ENCODE measurements around the gene IL1A. TPM values are rescaled to one million over a fixed set of nuclear protein-coding genes. Genes with fewer than 3 reads are reported as not detected.

The IL1A gene
- total and polyA plus RNA-seq, 10 of the 15 experiments (the other 5 are each of a cell fraction or from before 2014, with no cell fraction given) = 0.10 to 8.7 (median 6.9) TPM

GRCh38 chr2:112789186-112789585 is 4.9 kb upstream of the IL1A start:
- Histone ChIP-seq H3K4me3 (no peak overlapping the region), H3K4me1 (ENCODE audit: control insufficient read depth, insufficient read depth, low read length) (peaks cover 10% of the 10 kb centered on the region), H3K4me2 (ENCODE audit: control insufficient read depth, insufficient read depth) (no peak overlapping the region), H3K9me3 (replicated peaks; ENCODE audit: control insufficient read depth, insufficient read depth, low read length) (peaks cover 2% of the 10 kb centered on the region; the same call in 2 of the 3 replicates), H3K36me3 (ENCODE audit: control insufficient read depth in 2 of 2, insufficient read depth in 2 of 2, low read length in 1 of 2) (no peaks in the 10 kb centered on the region), H3K9ac (ENCODE audit: control insufficient read depth, insufficient read depth, low read length) (no peak overlapping the region), H2AFZ (ENCODE audit: control insufficient read depth, low read depth, low read length) (no peak overlapping the region), H3K27ac (ENCODE audit: control insufficient read depth, insufficient read depth) (no peak overlapping the region), H4K20me1 (ENCODE audit: control insufficient read depth, insufficient read depth) (no peaks in the 10 kb centered on the region), H3K79me2 (ENCODE audit: control insufficient read depth, insufficient read depth, low read length) (no peaks in the 10 kb centered on the region), H3K27me3 (replicated peaks in 1 of 2; ENCODE audit: control insufficient read depth in 2 of 2, insufficient read depth in 2 of 2, low read length in 1 of 2) (no peaks in the 10 kb centered on the region)
- CTCF ChIA-PET = interaction anchor here (1.2 to 1.3 kb wide), 2 partner anchors 9 to 39 kb away, joined by 4 to 6 read pairs; no protein-coding TSS in a partner anchor
- intact Hi-C loops (cut with micrococcal nuclease; ENCODE audit: unreplicated experiment) = no loop called here
- in situ Hi-C loops (cut with MboI) = no loop called here
- no peak for ATAC-seq
- RAD21 ChIA-PET (ENCODE audit: unreplicated experiment) = interaction anchor here (1.5 kb wide), 1 partner anchor 96 kb away, joined by 4 read pairs; no protein-coding TSS in a partner anchor
- WGBS (ENCODE audit: insufficient coverage, insufficient replicate concordance, low lambda C conversion rate, missing lambda C conversion rate) = 100% methylated on average over 1 of the region's 1 CpG
- no TSS peak for BruUV-seq (replicated peaks)
- no peak for FAIRE-seq
- TF ChIP-seq RFX5 (IDR thresholded peaks at IDR 0.05; ENCODE audit: low read depth, low read length) = no peak
- TF ChIP-seq GATAD2B (conservative IDR thresholded peaks at IDR 0.05; ENCODE audit: low read depth) = no peak
- TF ChIP-seq SUPT20H (IDR thresholded peaks at IDR 0.05; ENCODE audit: borderline replicate concordance, control insufficient read depth, low read depth, low read length) = no peak
- TF ChIP-seq GABPA (IDR thresholded peaks at IDR 0.05; ENCODE audit: low read depth) = no peak
- POLR2A ChIA-PET = interaction anchor here (0.6 to 1.4 kb wide), 3 partner anchors 12 to 89 kb away, joined by 3 to 6 read pairs (median 3); no protein-coding TSS in a partner anchor
- DNase-seq (ENCODE audit: low read depth, low spot score) = no peak
- SMC1A ChIA-PET (ENCODE audit: uncharacterized antibody, unreplicated experiment) = interaction anchor here (0.8 to 1.8 kb wide), 6 partner anchors 11 to 96 kb away, joined by 3 to 7 read pairs (median 4); partner anchors contain the start of gene IL1B

- intact Hi-C loops (cut with micrococcal nuclease; ENCODE audit: unreplicated experiment) = no loop called here
- no peaks in the 10 kb centered on the region for H3K27me3 ChIP-seq (replicated peaks in 1 of 2; ENCODE audit: control insufficient read depth in 2 of 2, insufficient read depth in 2 of 2, low read length in 1 of 2)
- no peak overlapping the region for H3K27ac ChIP-seq (ENCODE audit: control insufficient read depth, insufficient read depth)
- ATAC-seq (no peak), DNase-seq (ENCODE audit: low read depth, low spot score) (no peak), FAIRE-seq (no peak)
- in situ Hi-C loops (cut with MboI) = no loop called here
- H4K20me1 ChIP-seq (ENCODE audit: control insufficient read depth, insufficient read depth) = no peaks in the 10 kb centered on the region
- peaks cover 6% of the 10 kb centered on the region; the same call in 1 of the 2 replicates for H3K4me1 ChIP-seq (ENCODE audit: control insufficient read depth, insufficient read depth, low read length)
- no peak overlapping the region for H3K4me2 ChIP-seq (ENCODE audit: control insufficient read depth, insufficient read depth)
- no peak overlapping the region for H2AFZ ChIP-seq (ENCODE audit: control insufficient read depth, low read depth, low read length)
- no peaks in the 10 kb centered on the region for H3K36me3 ChIP-seq (ENCODE audit: control insufficient read depth in 2 of 2, insufficient read depth in 2 of 2, low read length in 1 of 2)
- ChIA-PET POLR2A (interaction anchor here (0.6 to 1.4 kb wide), 3 partner anchors 12 to 88 kb away, joined by 3 to 6 read pairs (median 3); no protein-coding TSS in a partner anchor), SMC1A (ENCODE audit: uncharacterized antibody, unreplicated experiment) (interaction anchor here (1.0 to 1.8 kb wide), 5 partner anchors 15 to 97 kb away, joined by 3 to 7 read pairs (median 5); no protein-coding TSS in a partner anchor), RAD21 (ENCODE audit: unreplicated experiment) (interaction anchor here (1.5 kb wide), 1 partner anchor 96 kb away, joined by 4 read pairs; no protein-coding TSS in a partner anchor), CTCF (interaction anchor here (0.7 kb wide), 1 partner anchor 40 kb away, joined by 4 read pairs; no protein-coding TSS in a partner anchor)
- no peak overlapping the region for H3K4me3 ChIP-seq
- TF ChIP-seq SUPT20H (IDR thresholded peaks at IDR 0.05; ENCODE audit: borderline replicate concordance, control insufficient read depth, low read depth, low read length) = no peak
- no peak for TF ChIP-seq POU2F2 (IDR thresholded peaks at IDR 0.05; ENCODE audit: borderline replicate concordance, low read depth, low read length)
- TF ChIP-seq TBL1XR1 (IDR thresholded peaks at IDR 0.05; ENCODE audit: low read depth, low read length) = no peak
- no peak for TF ChIP-seq PKNOX1 (IDR thresholded peaks at IDR 0.05)
- TF ChIP-seq NBN (IDR thresholded peaks at IDR 0.05) = no peak
- TF ChIP-seq MXI1 (IDR thresholded peaks at IDR 0.05; ENCODE audit: low read depth, low read length) = no peak
- H3K9ac ChIP-seq (ENCODE audit: control insufficient read depth, insufficient read depth, low read length) = no peak overlapping the region
- no peaks in the 10 kb centered on the region for H3K79me2 ChIP-seq (ENCODE audit: control insufficient read depth, insufficient read depth, low read length)
- no TSS peak for BruUV-seq (replicated peaks)
- peaks cover 2% of the 10 kb centered on the region; the same call in 2 of the 3 replicates for H3K9me3 ChIP-seq (replicated peaks; ENCODE audit: control insufficient read depth, insufficient read depth, low read length)
- WGBS (ENCODE audit: insufficient coverage, insufficient replicate concordance, low lambda C conversion rate, missing lambda C conversion rate) = 88% methylated on average over 3 of the region's 3 CpGs
Measured at GRCh38 chr2:112788653-112789052, 4.4 kb upstream of the IL1A start.

Measured in GM12878 (cell line).